Upper lobe of left lung (tissue), 4 donors: ENCODE measurements around the gene CCHCR1.

Source experiments
- CTCF ChIP-seq, 6 experiments: fragments of 450-650 bp in 4 of 6; fragments of 200-600 bp in 2 of 6; sonication (generic) in 2 of 6; IDR thresholded peaks; one replicate each; pipeline ENCODE4 v1.5.1; 2016 to 2019; ENCODE audit warnings: antibody characterized with exemption in 6 of 6
- EP300 ChIP-seq, 4 donors: sonication (generic); formaldehyde crosslinking; IDR thresholded peaks; one replicate each; pipeline ENCODE4 v1.5.1; 2017; ENCODE audit warnings: antibody characterized with exemption in 4 of 4, control low read depth in 2 of 4

GRCh38 chr6:31130751-31131150, 26.9 kb downstream of the CCHCR1 start:
- no peak for TF ChIP-seq EP300 (IDR thresholded peaks at IDR 0.05)
- TF ChIP-seq CTCF (IDR thresholded peaks at IDR 0.05) = no peak
